IMR-90 (cell line): ENCODE results near the gene COPB1. TPM values are rescaled to one million over a fixed set of nuclear protein-coding genes. Genes with fewer than 3 reads are reported as not detected.

ENCODE experiments used
- ATAC-seq: fragments of 200-7000 bp; cut with Tn5 transposase; 2 replicates; pipeline ENCODE4 v1.9.1; 2020; ENCODE audit warnings: low read depth, mild to moderate bottlenecking, moderate library complexity
- BruUV-seq: library from RNA; stranded (reverse); fragments of 400-500 nt; replicated peaks from 2 replicates; lab custom pipeline; 2021; lab: Mats Ljungman, UMichigan
- CTCF ChIA-PET: fragments of 300-600 bp; formaldehyde crosslinking; extraction: SDS; loops from one replicate; lab custom pipeline; 2021; ENCODE audit warnings: antibody characterized with exemption; lab: Yijun Ruan, JAX
- POLR2A ChIA-PET: fragments of 300-600 bp; sonication (Branson Sonifier 250); formaldehyde crosslinking; loops from one replicate; lab custom pipeline; 2022; ENCODE audit warnings: antibody characterized with exemption; ENCODE audit not compliant: unreplicated experiment; lab: Charles Lee
- DNase-seq: peaks from one replicate; pipeline ENCODE4 v3.0.0; 2013
- H2AFZ ChIP-seq: replicated peaks from 2 replicates; pipeline ENCODE3; 2013; ENCODE audit warnings: low read length, mild to moderate bottlenecking; ENCODE audit not compliant: poor library complexity
- H2AK5ac ChIP-seq: 2 replicates; pipeline ENCODE4 v1.6.1; 2013; ENCODE audit warnings: low read depth, low read length, inconsistent platforms
- H2AK9ac ChIP-seq: replicated peaks from 2 replicates; pipeline ENCODE3; 2013; ENCODE audit warnings: mild to moderate bottlenecking, low read depth, low read length, moderate library complexity; ENCODE audit not compliant: poor library complexity
- H2BK120ac ChIP-seq: 2 replicates; pipeline ENCODE4 v1.6.1; 2013; ENCODE audit warnings: low read depth, low read length, inconsistent platforms
- H2BK15ac ChIP-seq: 3 replicates; pipeline ENCODE4 v1.6.1; 2013; ENCODE audit warnings: low read depth, low read length, inconsistent platforms
- H2BK20ac ChIP-seq: 2 replicates; pipeline ENCODE4 v1.6.1; 2013; ENCODE audit warnings: low read depth, mild to moderate bottlenecking, inconsistent platforms, low read length, moderate library complexity
- H2BK5ac ChIP-seq: 2 replicates; pipeline ENCODE4 v1.6.1; 2013; ENCODE audit warnings: mild to moderate bottlenecking, low read depth, low read length, inconsistent platforms; ENCODE audit not compliant: poor library complexity, severe bottlenecking
- H3K14ac ChIP-seq: replicated peaks from 2 replicates; pipeline ENCODE4 v1.6.1; 2013; ENCODE audit warnings: low read depth, low read length, inconsistent platforms
- H3K18ac ChIP-seq: 2 replicates; pipeline ENCODE4 v1.6.1; 2013; ENCODE audit warnings: low read depth, low read length, control low read depth
- H3K23ac ChIP-seq: 2 replicates; pipeline ENCODE4 v1.6.1; 2013; ENCODE audit warnings: low read depth, low read length, inconsistent platforms
- H3K27ac ChIP-seq: 2 replicates; pipeline ENCODE4 v1.5.1; 2013; ENCODE audit warnings: mild to moderate bottlenecking, control low read depth, low read length; ENCODE audit not compliant: insufficient read depth
- H3K27me3 ChIP-seq: 2 replicates; pipeline ENCODE4 v1.6.1; 2013; ENCODE audit warnings: low read length; ENCODE audit not compliant: control insufficient read depth, insufficient read depth
- H3K36me3 ChIP-seq: 2 replicates; pipeline ENCODE4 v1.6.1; 2013; ENCODE audit warnings: low read length, mixed read lengths; ENCODE audit not compliant: control insufficient read depth, insufficient read depth
- H3K4ac ChIP-seq: 2 replicates; pipeline ENCODE4 v1.6.1; 2013; ENCODE audit warnings: low read depth, low read length, inconsistent platforms
- H3K4me1 ChIP-seq: 2 replicates; pipeline ENCODE4 v1.6.1; 2013; ENCODE audit warnings: low read length, mixed read lengths; ENCODE audit not compliant: control insufficient read depth, insufficient read depth
- H3K4me2 ChIP-seq: 2 replicates; pipeline ENCODE4 v1.6.1; 2013; ENCODE audit warnings: low read depth, mild to moderate bottlenecking, control low read depth, low read length, moderate library complexity
- H3K4me3 ChIP-seq: 2 replicates; pipeline ENCODE4 v1.5.1; 2013; ENCODE audit warnings: low read depth, mild to moderate bottlenecking, control low read depth, low read length, moderate library complexity; ENCODE audit not compliant: insufficient read depth
- H3K56ac ChIP-seq: 2 replicates; pipeline ENCODE4 v1.6.1; 2013; ENCODE audit warnings: low read length, inconsistent platforms; ENCODE audit not compliant: insufficient read depth; ENCODE audit errors: extremely low read depth
- H3K79me1 ChIP-seq, 2 experiments: 2 replicates each; pipeline ENCODE4 v1.6.1; 2013; ENCODE audit warnings: low read length in 2 of 2, inconsistent platforms in 1 of 2, low read depth in 1 of 2
- H3K9ac ChIP-seq: 2 replicates; pipeline ENCODE4 v1.6.1; 2013; ENCODE audit warnings: low read depth, low read length, control low read depth
- H3K9me1 ChIP-seq: 2 replicates; pipeline ENCODE4 v1.6.1; 2013; ENCODE audit warnings: low read length, inconsistent platforms; ENCODE audit not compliant: insufficient read depth
- H3K9me3 ChIP-seq: 2 replicates; pipeline ENCODE4 v1.6.1; 2013; ENCODE audit warnings: low read length; ENCODE audit not compliant: control insufficient read depth, insufficient read depth
- H4K20me1 ChIP-seq: 2 replicates; pipeline ENCODE4 v1.6.1; 2013; ENCODE audit warnings: low read length, inconsistent platforms; ENCODE audit not compliant: insufficient read depth
- H4K5ac ChIP-seq: 2 replicates; pipeline ENCODE4 v1.6.1; 2013; ENCODE audit warnings: mild to moderate bottlenecking, low read depth, low read length, control low read depth
- H4K8ac ChIP-seq, 2 experiments: 2 replicates each; pipeline ENCODE4 v1.6.1; 2013; ENCODE audit warnings: low read depth in 2 of 2, low read length in 2 of 2, control low read depth in 1 of 2, inconsistent platforms in 1 of 2
- H4K91ac ChIP-seq: 2 replicates; pipeline ENCODE4 v1.6.1; 2013; ENCODE audit warnings: low read depth, low read length, inconsistent platforms; ENCODE audit not compliant: insufficient read depth
- BHLHE40 ChIP-seq: fragments of 150-350 bp; IDR thresholded peaks from 2 replicates; pipeline ENCODE4 v1.6.1; 2016; ENCODE audit warnings: mild to moderate bottlenecking, low read depth, low read length
- CEBPB ChIP-seq: IDR thresholded peaks from 2 replicates; pipeline ENCODE4 v1.6.1; 2012; ENCODE audit warnings: low read depth, low read length, improper control_type of control experiment
- CHD1 ChIP-seq: IDR thresholded peaks from 2 replicates; pipeline ENCODE4 v1.6.1; 2012; ENCODE audit warnings: low read depth, low read length, improper control_type of control experiment
- MAFK ChIP-seq: IDR thresholded peaks from 2 replicates; pipeline ENCODE4 v1.6.1; 2012; ENCODE audit warnings: low read depth, low read length, improper control_type of control experiment
- MAZ ChIP-seq: IDR thresholded peaks from 2 replicates; pipeline ENCODE4 v1.6.1; 2012; ENCODE audit warnings: low read depth, mild to moderate bottlenecking, low read length, improper control_type of control experiment, moderate library complexity, borderline replicate concordance
- MXI1 ChIP-seq: IDR thresholded peaks from 2 replicates; pipeline ENCODE4 v1.6.1; 2012; ENCODE audit warnings: low read depth, mild to moderate bottlenecking, low read length, moderate library complexity, borderline replicate concordance
- NFE2L2 ChIP-seq: fragments of 150-350 bp; IDR thresholded peaks from 2 replicates; pipeline ENCODE4 v1.6.1; 2016; ENCODE audit warnings: low read depth, mild to moderate bottlenecking, low read length
- POLR2A ChIP-seq: IDR thresholded peaks from 2 replicates; pipeline ENCODE4 v1.6.1; 2012; ENCODE audit warnings: mild to moderate bottlenecking, low read depth, low read length
- RAD21 ChIP-seq: IDR thresholded peaks from 2 replicates; pipeline ENCODE4 v1.6.1; 2012; ENCODE audit warnings: low read length, improper control_type of control experiment
- RCOR1 ChIP-seq: IDR thresholded peaks from 2 replicates; pipeline ENCODE4 v1.6.1; 2012; ENCODE audit warnings: mild to moderate bottlenecking, low read length, improper control_type of control experiment; ENCODE audit not compliant: insufficient replicate concordance
- RFX5 ChIP-seq: IDR thresholded peaks from 2 replicates; pipeline ENCODE4 v1.8.0; 2012; ENCODE audit warnings: low read depth, mild to moderate bottlenecking, low read length, moderate library complexity
- SMC3 ChIP-seq: fragments of 150-350 bp; IDR thresholded peaks from 2 replicates; pipeline ENCODE4 v1.6.1; 2016; ENCODE audit warnings: low read depth, mild to moderate bottlenecking, antibody characterized with exemption, low read length, moderate library complexity
- WGBS, 2 experiments: methylation state at CpG; one replicate each; pipeline versions ENCODE4 v1.1.5 to v1.1.7; 2013; ENCODE audit warnings: missing lambda C conversion rate in 2 of 2; ENCODE audit not compliant: insufficient read length in 1 of 2; ENCODE audit errors: extremely low coverage in 2 of 2; 5-methylcytosine and 5-hydroxymethylcytosine counted together
- dilution Hi-C: fragments of 300-500 bp; cut with HindIII; formaldehyde crosslinking; loops from one replicate; pipeline ENCODE4 v1.14.3; 2018; ENCODE audit warnings: low sequenced_read_pairs; ENCODE audit not compliant: unreplicated experiment
- in situ Hi-C: fragments of 300-500 bp; cut with MboI; formaldehyde crosslinking; loops from 3 replicates; pipeline ENCODE4 v1.14.3; 2019; ENCODE audit warnings: low sequenced_read_pairs, inconsistent platforms, mixed read lengths
- intact Hi-C: fragments of 100-400 bp; cut with micrococcal nuclease; formaldehyde crosslinking; loops from 2 replicates; pipeline ENCODE4 v1.10.0; 2022
- polyA plus RNA-seq, 3 experiments: library from polyadenylated mRNA; depleted of rRNA; stranded (reverse); fragments of >200 nt; gene quantifications; 2 replicates each; pipeline ENCODE4 v1.2.3, GENCODE V29; 2012; ENCODE audit warnings: low replicate concordance in 1 of 3
- total RNA-seq: library from RNA; depleted of rRNA; stranded (reverse); fragments of >200 nt; gene quantifications from 2 replicates; pipeline ENCODE4 v1.2.3, GENCODE V29; 2012
- TF ChIP-seq, protein P1 (sequence below): conservative IDR thresholded peaks from 2 replicates; pipeline ENCODE4 v1.5.1; 2012; ENCODE audit warnings: mild to moderate bottlenecking, low read depth, low read length, improper control_type of control experiment
- TF ChIP-seq, protein P2 (sequence below): fragments of 150-350 bp; IDR thresholded peaks from 2 replicates; pipeline ENCODE4 v1.6.1; 2017; ENCODE audit warnings: mild to moderate bottlenecking, antibody characterized with exemption, low read length, low read depth
- TF ChIP-seq, protein P3 (sequence below): fragments of 150-350 bp; IDR thresholded peaks from 2 replicates; pipeline ENCODE4 v1.6.1; 2016; ENCODE audit warnings: low read depth, mild to moderate bottlenecking, low read length, moderate library complexity, borderline replicate concordance

Gene COPB1
- total and polyA plus RNA-seq, 2 of the 4 experiments (the other 2 are of a cell fraction) = 136 to 341 TPM

DNA sequence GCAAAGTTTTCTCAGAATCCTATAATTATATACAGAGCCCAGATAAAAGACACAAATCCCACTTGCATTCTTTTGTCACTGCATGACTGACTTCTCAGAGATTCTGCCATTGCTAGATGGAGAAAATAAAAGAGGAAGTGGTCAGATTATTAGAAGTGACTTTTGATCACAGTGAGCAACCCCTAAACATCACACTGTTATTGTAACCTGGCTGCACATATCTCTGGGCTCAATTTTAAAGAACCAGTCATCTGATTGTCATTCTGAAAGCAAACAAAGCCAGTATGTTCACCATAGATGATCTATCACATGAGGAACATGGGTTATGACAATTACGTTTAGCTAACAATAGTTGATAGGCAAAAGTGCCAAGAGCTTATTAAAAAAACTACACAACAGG, 47.8 kb downstream of the COPB1 start:
- no TSS peak for BruUV-seq
- H3K36me3 ChIP-seq = peaks cover 6% of the 10 kb centered on the region

More for the DNA sequence above, 47.8 kb downstream of the COPB1 start:
- no peaks in the 10 kb centered on the region for H3K9me3 ChIP-seq
- peak overlapping the region; percentile 20 for H2BK5ac ChIP-seq
- no peak overlapping the region for H2BK15ac ChIP-seq
- H2AK5ac ChIP-seq = no peak overlapping the region
- no peak overlapping the region for H3K4me2 ChIP-seq
- peaks cover 4% of the 10 kb centered on the region for H3K9me1 ChIP-seq
- in situ Hi-C loops = loop anchor here (5.0 kb wide), 1 partner anchor 155 kb away; no protein-coding TSS in a partner anchor
- no peak overlapping the region for H3K56ac ChIP-seq
- no peak overlapping the region for H3K23ac ChIP-seq
- H3K4ac ChIP-seq = no peak overlapping the region
- H2BK120ac ChIP-seq = no peak overlapping the region
- 0 out of 4 replicates have a peak, but pooled peaks cover 0 to 4% of the 10 kb centered on the region in 2 experiments for H3K79me1 ChIP-seq
- CTCF ChIA-PET = no interaction called here
- no CpG with 5 or more reads among the region's 1 CpG for WGBS, 2 experiments
- H3K27me3 ChIP-seq = no peaks in the 10 kb centered on the region
- dilution Hi-C loops = loop anchor here (25.0 kb wide), 1 partner anchor 140 kb away; no protein-coding TSS in a partner anchor
- H2BK20ac ChIP-seq = no peak overlapping the region
- H3K27ac ChIP-seq = no peak overlapping the region
- ATAC-seq (no peak), DNase-seq (peak; percentile 56)
- no peak overlapping the region for H3K18ac ChIP-seq
- POLR2A ChIA-PET = no interaction called here
- H2AK9ac ChIP-seq = no peak overlapping the region
- no peak overlapping the region for H4K91ac ChIP-seq
- peaks cover 4% of the 10 kb centered on the region; the same call in 1 of the 2 replicates for H4K20me1 ChIP-seq
- H2AFZ ChIP-seq = no peak overlapping the region
- TF ChIP-seq BHLHE40 (no peak), RAD21 (no peak), RFX5 (no peak), NFE2L2 (no peak), POLR2A (no peak), MXI1 (no peak), MAFK (no peak), RCOR1 (no peak), CEBPB (no peak), SMC3 (no peak), CHD1 (no peak), MAZ (no peak)
- TF ChIP-seq, protein P1, sequence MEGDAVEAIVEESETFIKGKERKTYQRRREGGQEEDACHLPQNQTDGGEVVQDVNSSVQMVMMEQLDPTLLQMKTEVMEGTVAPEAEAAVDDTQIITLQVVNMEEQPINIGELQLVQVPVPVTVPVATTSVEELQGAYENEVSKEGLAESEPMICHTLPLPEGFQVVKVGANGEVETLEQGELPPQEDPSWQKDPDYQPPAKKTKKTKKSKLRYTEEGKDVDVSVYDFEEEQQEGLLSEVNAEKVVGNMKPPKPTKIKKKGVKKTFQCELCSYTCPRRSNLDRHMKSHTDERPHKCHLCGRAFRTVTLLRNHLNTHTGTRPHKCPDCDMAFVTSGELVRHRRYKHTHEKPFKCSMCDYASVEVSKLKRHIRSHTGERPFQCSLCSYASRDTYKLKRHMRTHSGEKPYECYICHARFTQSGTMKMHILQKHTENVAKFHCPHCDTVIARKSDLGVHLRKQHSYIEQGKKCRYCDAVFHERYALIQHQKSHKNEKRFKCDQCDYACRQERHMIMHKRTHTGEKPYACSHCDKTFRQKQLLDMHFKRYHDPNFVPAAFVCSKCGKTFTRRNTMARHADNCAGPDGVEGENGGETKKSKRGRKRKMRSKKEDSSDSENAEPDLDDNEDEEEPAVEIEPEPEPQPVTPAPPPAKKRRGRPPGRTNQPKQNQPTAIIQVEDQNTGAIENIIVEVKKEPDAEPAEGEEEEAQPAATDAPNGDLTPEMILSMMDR = no peak
- TF ChIP-seq, protein P2, sequence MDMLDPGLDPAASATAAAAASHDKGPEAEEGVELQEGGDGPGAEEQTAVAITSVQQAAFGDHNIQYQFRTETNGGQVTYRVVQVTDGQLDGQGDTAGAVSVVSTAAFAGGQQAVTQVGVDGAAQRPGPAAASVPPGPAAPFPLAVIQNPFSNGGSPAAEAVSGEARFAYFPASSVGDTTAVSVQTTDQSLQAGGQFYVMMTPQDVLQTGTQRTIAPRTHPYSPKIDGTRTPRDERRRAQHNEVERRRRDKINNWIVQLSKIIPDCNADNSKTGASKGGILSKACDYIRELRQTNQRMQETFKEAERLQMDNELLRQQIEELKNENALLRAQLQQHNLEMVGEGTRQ = no peak
- TF ChIP-seq, protein P3, sequence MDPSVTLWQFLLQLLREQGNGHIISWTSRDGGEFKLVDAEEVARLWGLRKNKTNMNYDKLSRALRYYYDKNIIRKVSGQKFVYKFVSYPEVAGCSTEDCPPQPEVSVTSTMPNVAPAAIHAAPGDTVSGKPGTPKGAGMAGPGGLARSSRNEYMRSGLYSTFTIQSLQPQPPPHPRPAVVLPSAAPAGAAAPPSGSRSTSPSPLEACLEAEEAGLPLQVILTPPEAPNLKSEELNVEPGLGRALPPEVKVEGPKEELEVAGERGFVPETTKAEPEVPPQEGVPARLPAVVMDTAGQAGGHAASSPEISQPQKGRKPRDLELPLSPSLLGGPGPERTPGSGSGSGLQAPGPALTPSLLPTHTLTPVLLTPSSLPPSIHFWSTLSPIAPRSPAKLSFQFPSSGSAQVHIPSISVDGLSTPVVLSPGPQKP = no peak
- H4K8ac ChIP-seq = no peak overlapping the region
- H3K14ac ChIP-seq = peak overlapping the region; percentile 49; the same call in 1 of the 2 replicates
- no peak overlapping the region for H3K4me3 ChIP-seq
- H4K5ac ChIP-seq = no peak overlapping the region
- no peak overlapping the region for H3K9ac ChIP-seq
- peaks cover 3% of the 10 kb centered on the region for H3K4me1 ChIP-seq
- intact Hi-C loops = no loop called here
